NCI-H146 treated with DMSO at 0.1 percent for 48 hours (cell line): ENCODE results near the gene THSD8.

Experiments
- DNase-seq: peaks from one replicate; lab custom pipeline; 2025; ENCODE audit not compliant: unreplicated experiment; lab: John Stamatoyannopoulos, UW

The THSD8 gene

DNA sequence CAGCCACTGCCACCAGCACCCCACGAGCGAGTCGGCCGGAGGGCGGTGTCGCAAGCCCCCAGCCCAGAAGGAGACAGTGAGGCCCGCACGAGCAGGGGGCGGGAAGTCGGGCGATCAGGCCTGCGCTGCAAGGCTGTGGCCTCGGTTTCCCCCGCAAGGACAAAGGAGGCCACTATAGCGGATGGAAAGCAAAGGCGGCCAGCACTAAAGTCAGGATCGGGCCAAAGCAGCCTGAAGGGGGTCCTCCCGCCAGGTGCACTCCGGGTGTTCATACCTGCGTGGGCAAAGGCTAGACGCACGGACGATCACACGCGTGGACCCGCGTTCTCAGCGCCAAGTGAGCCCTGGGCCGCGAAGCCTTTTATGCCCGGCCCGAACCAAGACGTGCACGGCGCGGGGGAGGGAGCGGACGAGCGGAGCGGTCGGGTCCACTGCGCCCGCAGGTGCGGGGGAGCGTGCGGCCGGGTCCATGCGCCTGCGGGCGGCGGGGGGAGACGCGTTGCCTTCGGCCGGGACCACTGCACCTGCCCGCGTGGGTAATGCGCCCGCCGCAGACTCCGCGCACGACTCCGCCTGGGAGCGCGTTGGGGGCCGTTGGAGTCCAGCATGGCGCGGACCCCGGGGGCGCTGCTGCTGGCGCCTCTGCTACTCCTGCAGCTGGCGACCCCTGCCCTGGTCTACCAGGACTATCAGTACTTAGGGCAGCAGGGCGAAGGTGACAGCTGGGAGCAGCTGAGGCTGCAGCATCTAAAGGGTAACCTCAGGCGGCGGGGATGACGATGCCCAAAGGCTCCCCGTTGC is at the start of gene THSD8, which contains the start of gene PRDX2:
Gene THSD8, plus strand, starts transcription at position 604 of the 801 bp plus-strand sequence. Its CDS starts 3 bp downstream, at position 607.
Gene PRDX2, minus strand, starts transcription at position 335 of the 801 bp plus-strand sequence. CDS start 539 bp downstream, outside the sequence.
- DNase-seq: peak; percentile 90

DNA sequence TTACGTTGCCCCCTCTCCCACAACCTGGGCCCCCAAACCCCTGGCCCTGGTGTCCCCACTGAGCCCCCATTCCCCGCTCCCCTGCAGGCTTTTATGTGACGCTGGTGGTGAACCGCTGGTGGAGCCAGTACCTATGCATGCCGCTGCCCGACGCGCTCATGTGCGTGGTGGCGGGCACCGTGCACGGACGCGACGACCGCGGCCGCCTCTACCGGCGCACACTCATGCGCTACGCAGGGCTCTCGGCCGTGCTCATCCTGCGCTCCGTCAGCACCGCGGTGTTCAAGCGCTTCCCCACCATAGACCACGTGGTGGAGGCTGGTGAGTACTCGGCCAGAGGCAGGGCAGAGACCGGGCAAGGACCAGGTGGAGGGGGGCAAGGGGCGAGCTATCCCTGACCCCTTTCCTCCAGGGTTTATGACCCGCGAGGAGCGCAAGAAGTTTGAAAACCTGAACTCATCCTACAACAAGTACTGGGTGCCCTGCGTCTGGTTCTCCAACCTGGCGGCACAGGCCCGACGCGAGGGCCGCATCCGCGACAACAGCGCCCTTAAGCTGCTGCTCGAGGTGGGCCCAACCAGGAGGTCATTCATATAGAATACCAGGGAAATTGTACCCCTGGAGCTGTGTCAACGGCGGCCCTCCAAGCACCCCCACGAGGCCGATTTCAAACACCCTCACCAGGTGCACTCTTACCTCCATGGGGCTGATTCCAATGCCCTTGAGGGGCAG is 47.2 kb upstream of the THSD8 start:
- no peak for DNase-seq

DNA sequence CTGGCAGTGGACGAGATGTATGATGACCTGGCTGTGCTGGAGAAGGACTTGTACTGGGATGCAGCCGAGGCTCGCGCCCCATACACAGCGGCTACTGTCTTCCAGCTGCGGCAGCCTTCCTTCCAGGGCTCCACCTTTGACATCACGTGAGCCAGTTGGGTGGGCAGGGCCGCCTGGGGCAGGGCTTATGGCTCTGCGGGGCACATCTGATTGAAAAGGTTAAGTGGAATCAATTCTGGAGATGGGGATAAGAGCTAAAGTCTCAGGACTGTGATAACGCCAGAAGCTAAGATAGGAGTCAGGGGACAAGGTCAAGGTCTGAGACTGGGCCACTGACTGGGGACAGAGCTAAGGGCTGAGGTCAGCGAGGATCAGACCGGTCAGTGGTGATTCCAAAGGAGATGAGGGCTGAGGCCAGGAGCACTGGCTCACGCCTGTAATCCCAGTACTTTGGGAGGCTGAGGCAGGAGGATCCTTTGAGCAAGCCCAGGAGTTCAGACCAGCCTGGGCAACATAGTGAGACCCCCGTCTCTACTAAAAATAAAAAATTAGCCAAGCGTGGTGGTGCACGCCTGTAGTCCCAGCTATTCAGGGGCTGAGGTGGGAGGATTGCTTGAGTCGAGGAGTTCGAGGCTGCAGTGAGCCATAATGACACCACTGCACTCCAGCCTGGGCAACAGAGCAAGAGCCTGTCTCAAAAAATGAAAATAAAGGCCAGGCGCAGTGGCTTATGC is 45.6 kb upstream of the THSD8 start:
- DNase-seq: no peak

DNA sequence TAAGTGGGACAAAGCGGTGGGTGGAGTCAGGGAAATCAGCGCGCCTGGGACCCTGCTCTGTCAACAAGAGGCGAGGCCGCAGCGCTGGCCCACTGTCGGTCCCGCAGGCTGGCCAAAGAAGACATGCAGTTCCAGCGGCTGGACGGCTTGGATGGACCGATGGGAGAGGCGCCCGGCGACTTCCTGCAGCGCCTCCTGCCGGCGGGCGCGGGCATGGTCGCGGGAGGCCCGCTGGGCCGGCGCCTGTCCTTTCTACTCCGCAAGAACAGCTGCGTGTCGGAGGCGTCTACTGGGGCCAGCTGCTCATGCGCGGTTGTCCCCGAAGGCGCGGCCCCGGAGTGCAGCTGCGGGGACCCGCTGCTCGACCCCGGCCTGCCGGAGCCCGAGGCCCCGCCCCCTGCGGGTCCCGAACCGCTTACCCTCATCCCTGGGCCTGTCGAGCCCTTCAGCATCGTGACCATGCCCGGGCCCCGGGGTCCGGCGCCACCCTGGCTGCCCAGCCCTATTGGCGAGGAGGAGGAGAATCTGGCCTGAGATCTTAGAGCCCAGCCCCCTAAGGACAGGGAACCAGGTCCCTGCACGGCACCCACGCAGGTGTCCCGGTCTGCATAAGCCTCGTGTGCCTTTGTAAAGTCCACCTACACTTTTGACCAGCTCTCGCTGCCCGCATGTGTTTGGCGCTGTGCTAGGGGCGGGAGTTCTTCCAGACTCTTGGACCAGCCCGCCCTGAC is 44.2 kb upstream of the THSD8 start:
- DNase-seq: peak; percentile 79

DNA sequence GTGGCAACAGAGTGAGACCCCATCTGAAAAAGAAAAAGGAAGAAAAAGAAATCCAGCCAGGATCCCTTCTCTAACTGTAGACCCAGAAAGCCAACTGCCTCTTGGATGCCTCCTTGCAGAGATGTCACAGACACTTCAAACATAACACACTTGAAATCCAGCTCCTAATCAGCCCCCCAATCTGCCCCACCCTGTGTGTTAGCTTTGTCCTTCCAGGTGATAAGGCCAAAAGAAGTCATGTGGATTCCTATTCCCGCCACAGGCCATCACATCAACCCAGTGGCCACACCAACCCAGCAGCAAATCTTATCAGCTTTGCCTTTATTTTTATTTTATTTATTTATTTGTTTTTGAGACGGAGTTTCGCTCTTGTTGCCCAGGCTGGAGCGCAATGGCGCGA is 42.2 kb upstream of the THSD8 start:
- DNase-seq: no peak

DNA sequence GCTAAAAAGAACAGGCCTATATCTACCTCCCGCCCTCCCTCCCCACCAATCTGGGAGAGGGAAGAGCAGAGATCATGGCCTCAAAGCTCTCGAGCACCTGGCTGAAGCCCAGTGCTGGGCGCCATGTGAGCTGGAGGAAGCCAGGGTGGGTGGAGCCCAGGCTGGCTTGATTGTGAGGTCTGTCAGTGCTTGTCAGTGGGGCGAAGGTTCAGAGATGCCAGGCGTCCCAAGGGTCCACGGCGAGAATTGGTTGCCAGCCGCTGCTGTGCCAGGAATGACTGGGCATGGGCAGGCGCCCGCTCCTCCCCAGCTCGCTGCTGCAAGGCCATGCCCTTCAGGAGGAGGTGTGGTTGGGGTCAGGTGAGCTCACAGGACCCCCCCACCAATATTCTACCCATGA is 38.8 kb upstream of the THSD8 start:
- no peak for DNase-seq

DNA sequence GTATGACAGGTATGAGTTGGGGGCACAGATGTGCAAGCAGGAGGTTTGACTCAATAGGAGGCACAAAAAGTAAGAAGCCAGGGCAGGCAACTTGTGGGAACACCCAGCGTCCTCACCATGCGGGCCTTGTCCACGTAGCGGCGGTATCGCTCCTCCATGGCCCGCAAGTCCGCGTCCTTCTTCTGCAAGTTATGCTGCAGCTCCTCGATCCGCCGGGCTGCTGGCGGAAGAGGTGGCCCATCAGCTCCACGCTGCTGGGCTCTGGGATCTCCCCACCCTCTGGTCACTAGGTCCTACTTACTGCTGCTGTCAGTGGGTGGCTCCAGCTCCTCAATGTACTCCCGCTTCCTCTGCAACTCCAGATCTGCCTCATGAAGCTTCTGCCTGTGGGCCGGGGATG is 37.2 kb upstream of the THSD8 start:
- DNase-seq: no peak

DNA sequence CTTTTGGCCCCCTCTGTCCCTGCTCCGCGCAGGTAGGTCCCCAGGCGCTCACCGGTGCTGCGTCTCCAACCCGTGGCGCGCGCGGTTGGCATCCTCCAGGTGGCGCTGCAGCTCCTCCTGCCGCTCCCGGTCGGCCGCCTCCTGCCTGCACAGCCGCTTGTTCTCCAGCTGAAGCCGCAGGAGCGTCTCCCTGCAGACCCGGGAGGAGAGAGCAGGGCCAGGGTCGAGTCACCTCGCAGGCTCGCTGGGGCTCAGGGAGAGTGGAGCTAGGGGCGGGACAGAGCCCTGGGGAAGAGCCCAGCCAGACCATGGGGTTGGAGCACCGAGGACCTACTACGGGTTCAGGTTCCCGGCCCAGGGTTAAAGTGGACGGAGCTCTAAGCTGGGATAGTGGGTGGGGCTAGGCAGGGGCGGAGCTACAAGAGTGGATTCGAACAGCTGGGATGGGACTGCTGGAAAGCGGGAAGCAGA is 35.8 kb upstream of the THSD8 start:
- no peak for DNase-seq

DNA sequence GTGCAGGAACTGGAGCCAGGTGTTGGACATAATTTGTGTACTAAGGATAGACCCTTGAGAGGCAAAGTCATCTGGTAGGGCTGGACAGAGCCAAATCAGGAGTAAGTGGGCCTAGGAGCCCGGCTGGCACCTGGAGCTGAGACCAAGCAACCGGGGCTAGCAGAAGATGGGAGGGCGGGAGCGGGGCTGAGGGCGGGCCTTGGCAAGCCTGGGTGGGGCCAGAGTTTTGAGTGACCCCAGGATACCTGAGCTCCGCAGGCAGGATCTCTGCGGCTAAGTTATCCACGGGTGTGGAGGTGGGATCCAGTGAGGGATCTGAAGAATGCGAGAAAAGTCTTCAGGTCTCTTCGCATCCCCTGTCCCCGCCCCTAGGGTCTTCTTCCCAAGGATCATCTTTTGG is 34.7 kb upstream of the THSD8 start:
- DNase-seq: no peak

DNA sequence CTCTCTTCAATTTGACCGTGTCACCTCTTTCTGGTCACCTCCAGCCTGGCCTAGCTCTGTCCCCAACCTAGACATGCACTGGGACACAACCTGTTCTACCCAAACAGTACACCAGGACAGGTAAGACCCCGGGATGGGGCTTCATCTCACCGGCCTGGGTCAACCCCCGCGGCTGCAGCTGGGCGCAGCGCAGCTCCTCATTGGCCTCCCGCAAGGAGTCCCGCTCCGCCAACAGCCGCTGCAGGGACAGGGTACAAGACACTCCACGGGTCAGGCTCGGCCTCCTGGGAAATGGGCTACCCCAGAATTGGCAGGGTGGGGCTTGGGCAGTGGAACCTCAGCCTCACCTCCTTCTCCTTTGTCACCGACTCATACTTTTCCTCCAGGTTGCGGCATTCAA is 34.2 kb upstream of the THSD8 start:
- DNase-seq: no peak

DNA sequence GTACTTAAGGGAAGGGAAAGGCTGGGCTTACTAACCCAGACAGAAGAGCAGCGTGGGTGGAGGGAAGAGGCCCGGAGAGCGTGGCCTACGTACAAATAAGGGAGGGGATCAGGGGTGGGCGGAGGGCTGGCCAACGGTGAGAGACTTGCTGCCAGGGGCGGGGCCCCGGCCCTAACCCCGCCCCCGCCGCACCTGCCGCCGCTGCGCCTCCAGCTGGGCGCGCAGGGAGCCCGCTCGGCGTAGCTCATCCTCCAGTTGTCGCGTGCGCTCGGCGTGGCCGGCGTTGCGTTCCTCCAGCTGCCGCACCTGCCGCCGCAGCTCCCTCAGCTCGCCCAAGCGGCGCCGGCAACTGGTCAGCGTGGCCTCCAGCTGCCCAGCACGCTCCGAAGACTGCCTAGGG is 32.2 kb upstream of the THSD8 start:
- DNase-seq: no peak

DNA sequence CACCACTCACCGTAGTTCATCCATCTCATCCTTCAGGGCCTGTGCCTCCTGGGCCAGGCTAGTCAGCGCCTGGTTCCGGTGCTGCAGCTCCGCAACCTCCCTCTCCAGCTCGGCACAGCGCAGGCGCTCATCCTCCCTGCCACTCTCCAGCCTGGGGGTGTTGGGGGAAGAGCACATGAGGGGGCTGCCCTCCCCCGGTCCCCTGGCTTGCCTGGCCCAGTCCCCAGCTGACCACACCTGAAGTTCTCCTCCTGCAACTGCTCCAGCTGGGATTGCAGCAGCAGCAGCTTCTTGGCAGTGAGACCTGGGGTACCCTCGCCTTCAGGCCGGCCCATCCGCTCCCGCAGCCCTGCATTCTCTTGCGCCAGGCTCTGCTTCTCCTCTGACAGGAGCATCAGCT is 30.9 kb upstream of the THSD8 start:
- DNase-seq: no peak

DNA sequence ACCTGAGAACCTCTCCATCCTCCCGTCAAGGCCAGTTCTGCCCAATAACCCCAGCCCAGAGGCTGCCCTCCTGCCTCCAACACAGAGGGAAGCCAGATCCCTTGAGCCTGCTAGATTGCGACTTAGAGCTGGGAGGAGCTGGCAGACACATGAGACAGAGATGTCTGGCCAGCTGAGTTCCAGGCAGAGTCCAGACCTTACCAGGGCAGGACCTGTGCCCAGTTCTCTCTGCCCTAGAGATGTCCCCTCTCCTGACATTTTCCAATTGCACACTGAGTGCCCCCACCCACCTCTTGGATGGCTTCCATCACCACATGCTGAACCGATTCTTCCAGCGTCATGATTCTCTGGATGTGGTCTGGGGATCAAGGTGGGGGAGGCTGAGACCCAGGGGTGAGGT is 29.5 kb upstream of the THSD8 start:
- no peak for DNase-seq

DNA sequence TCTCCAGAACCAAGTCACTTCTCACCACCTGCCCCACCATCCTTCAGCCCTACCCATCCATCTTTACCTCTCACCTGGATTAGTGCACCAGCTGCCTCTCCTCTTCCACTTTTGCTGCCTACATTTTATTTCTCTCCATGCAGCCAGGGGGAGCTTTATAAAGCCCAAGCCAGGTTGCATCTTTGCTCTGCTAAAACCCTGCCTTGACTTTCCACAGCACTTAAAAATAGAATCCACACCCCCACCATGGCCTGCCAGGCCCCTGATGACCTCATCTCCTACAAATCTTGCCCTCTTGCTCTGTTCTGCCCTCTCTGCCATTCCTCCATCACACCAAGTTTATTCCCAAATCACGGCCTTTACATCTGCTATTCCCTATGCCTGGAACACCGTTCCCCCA is 28.3 kb upstream of the THSD8 start:
- DNase-seq: no peak

DNA sequence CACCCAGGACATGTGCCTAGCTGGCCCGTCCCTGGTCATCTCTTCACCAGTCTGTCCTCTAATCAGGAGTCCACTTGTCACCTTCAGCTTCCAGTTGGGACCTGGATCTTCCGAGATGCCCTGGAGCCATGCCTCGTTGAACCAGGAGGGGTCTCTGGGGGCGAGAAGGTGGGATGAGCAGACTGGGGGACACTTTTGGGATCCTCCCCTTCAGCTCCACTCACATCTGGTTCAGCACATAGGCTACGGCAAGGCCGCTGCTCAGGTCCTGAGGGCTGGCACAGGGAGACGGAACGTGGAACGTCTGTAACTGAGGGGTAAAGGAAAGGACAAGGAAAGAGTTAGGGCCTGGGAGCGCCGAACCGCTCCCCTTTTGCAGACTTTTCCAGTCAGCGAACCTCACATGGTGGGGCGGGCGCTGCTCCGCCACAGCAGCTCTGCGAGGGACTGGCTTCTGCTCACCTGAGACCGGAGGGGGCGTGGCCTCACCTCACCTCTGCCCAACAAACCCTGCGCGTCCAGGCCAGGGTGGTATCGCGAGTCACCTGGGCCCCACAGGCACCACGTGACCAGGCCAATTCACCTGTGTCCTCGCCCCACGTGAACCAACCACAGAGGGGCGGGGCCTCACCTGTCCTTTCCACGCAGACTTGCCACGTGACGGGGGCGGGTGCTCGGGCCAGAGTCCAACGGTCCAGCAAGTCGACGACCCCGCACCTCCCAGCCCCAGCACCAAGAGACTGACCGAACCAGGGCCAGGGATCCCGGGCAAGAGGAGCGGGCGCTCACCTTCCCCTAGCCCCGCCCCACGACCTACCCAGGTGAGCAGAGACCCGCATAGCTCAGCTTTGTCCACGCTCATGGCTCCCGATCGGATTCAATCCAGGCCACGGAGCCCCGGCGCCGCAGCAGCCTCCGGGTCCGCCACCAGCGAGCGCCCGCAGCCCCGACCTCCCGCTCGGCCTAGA is 27.0 kb upstream of the THSD8 start, which contains the start of gene HOOK2:
Gene HOOK2, minus strand, starts transcription at position 965 of the 968 bp plus-strand sequence. Its CDS starts 103 bp downstream, at position 862.
- DNase-seq: peak; percentile 94

DNA sequence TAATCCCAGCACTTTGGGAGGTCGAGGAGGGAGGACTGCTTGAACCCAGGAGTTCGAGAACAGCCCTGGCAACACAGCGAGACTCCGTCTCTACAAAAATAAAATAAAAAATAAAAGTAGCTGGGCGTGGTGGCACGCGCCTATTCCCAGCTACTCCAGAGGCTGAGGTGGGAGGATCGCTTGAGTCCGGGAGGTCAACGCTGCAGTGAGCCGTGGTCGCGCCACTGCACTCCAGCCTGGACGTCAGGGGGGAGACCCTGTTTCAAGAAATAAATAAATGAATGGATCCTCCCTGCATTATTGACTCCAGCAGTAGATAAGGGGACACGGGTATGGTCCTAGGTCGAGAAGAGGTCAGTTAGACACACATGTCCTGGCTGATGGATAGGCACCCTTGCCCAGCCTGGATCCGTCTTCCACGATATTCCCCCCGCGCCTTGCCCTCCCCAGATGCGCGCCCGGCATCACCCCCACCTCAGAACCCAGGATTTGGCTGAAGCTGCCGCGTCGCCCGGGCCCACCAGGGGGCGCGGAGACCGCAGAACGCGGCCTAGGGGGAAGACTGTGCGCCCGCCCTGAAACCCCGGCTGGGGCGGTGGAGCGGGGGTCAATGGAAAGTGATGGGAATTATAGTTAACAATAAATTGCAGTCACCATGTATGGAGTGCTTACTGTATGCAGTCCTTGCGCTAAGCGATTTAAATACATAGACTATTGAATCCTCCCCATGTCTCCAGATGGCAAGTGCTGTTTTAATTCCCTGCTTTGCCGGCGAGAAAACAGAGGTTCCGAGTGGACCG is 24.5 kb upstream of the THSD8 start:
- DNase-seq: peak; percentile 85

DNA sequence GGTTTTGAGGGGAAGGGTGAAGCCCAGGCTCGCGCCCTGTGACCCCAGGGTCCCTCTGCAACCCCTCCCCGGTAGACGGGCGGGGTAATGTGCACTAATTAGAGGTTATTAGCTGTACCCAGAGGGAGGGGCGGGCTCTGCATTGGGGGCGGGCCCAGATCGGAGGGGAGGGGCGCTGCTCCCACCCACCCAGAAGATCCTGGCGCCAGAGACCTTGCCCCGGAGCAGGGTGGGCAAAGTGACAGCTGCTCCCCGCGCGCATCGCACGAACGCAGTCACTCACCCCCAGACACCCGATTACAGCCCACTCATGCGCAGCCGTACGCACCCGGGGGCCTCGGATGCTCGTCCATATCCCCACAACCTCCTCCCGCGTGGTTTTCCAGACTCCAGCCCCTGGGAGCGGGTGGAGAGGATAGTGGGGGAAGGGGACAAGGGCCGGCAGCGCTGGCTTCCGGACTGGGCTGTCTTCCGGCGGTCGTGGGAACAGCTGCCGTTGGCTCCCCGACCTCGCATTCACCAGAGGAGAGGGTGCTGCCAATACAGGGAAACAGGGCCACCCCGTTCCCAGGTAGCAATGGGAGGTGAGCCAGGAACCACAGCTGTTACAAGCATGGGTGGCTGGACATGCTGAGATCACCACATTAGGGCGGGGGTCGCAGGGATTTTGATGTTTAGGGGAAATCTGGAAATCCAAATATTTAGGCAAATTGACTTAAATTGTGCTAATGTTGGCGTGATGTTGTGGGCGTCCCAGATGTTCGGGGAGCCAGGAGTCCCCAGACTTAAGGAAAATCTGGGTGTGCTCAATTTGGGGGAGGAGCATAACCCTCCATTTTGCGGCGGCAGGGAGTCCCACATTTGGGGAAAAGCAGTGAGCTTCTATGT is 23.6 kb upstream of the THSD8 start:
- DNase-seq: peak; percentile 82

DNA sequence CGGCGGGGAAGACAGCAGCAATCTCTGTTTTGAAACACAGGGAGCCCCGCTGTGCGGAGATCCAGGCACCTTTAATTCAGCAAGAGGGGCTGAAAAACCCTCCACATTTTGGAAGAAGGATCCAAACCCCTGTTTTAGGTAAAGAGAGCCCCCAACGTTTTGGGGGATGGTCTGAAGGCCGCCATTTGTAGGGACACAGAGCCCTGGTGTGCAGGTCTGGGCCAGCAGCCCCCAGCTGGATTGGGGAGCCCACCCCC is 23.0 kb upstream of the THSD8 start:
- no peak for DNase-seq
